MM.1S (cell line): ENCODE results near the gene MECP2.

Experiments
- DNase-seq: peaks from one replicate; pipeline ENCODE4 v3.0.0-alpha.2; 2015
- H2AFZ ChIP-seq: fragments of 300-600 bp; sonication (generic); 2 replicates; pipeline ENCODE4 v1.6.0; 2016; ENCODE audit warnings: antibody characterized with exemption, low read length
- H3F3A ChIP-seq: fragments of 300-600 bp; sonication (generic); 2 replicates; pipeline ENCODE4 v1.6.1; 2016; ENCODE audit warnings: mild to moderate bottlenecking, antibody characterized with exemption, low read length, moderate library complexity, mixed read lengths; ENCODE audit not compliant: insufficient read depth
- H3K27ac ChIP-seq: fragments of 300-600 bp; sonication (generic); 2 replicates; pipeline ENCODE4 v1.5.1; 2016; ENCODE audit warnings: mild to moderate bottlenecking, low read length
- H3K27me3 ChIP-seq: fragments of 300-600 bp; sonication (generic); replicated peaks from 2 replicates; pipeline ENCODE4 v1.6.0; 2016; ENCODE audit warnings: low read length; ENCODE audit not compliant: insufficient read depth
- H3K36me3 ChIP-seq: fragments of 300-600 bp; sonication (generic); replicated peaks from 2 replicates; pipeline ENCODE4 v1.6.1; 2016; ENCODE audit warnings: mild to moderate bottlenecking, low read length, mixed read lengths; ENCODE audit not compliant: insufficient read depth
- H3K4me1 ChIP-seq: fragments of 300-600 bp; sonication (generic); 2 replicates; pipeline ENCODE4 v1.6.1; 2016; ENCODE audit warnings: low read length, mixed read lengths
- H3K4me2 ChIP-seq: fragments of 300-600 bp; sonication (generic); 2 replicates; pipeline ENCODE4 v1.6.0; 2016; ENCODE audit warnings: low read depth, low read length
- H3K4me3 ChIP-seq: fragments of 300-600 bp; sonication (generic); 2 replicates; pipeline ENCODE4 v1.5.1; 2016; ENCODE audit warnings: low read length, mixed read lengths
- H3K79me2 ChIP-seq: fragments of 300-600 bp; sonication (generic); 2 replicates; pipeline ENCODE4 v1.6.1; 2016; ENCODE audit warnings: mixed run types, low read length, mixed read lengths
- H3K9ac ChIP-seq: fragments of 300-600 bp; sonication (generic); 2 replicates; pipeline ENCODE4 v1.6.1; 2016; ENCODE audit warnings: low read length, mixed read lengths
- H3K9me2 ChIP-seq: fragments of 300-600 bp; sonication (generic); replicated peaks from 2 replicates; pipeline ENCODE4 v1.6.1; 2016; ENCODE audit warnings: mild to moderate bottlenecking, low read length, mixed read lengths; ENCODE audit not compliant: insufficient read depth
- H3K9me3 ChIP-seq: fragments of 300-600 bp; sonication (generic); replicated peaks from 2 replicates; pipeline ENCODE4 v1.6.1; 2016; ENCODE audit warnings: mild to moderate bottlenecking, low read length, mixed read lengths; ENCODE audit not compliant: insufficient read depth
- H4K20me1 ChIP-seq: fragments of 300-600 bp; sonication (generic); 2 replicates; pipeline ENCODE4 v1.6.1; 2016; ENCODE audit warnings: mild to moderate bottlenecking, low read length, moderate library complexity, mixed read lengths; ENCODE audit not compliant: insufficient read depth
- EZH2 ChIP-seq: fragments of 300-600 bp; sonication (generic); optimal IDR thresholded peaks from 2 replicates; pipeline ENCODE3; 2017; ENCODE audit warnings: low read depth, mild to moderate bottlenecking, antibody characterized with exemption, low read length, mixed read lengths
- EZH2phosphoT487 ChIP-seq: fragments of 300-600 bp; sonication (generic); IDR thresholded peaks from 2 replicates; pipeline ENCODE4 v1.6.1; 2018; ENCODE audit warnings: antibody characterized with exemption, low read length
- TF ChIP-seq, protein P1 (sequence below): fragments of 300-600 bp; sonication (generic); IDR thresholded peaks from 2 replicates; pipeline ENCODE4 v1.5.1; 2016; ENCODE audit warnings: antibody characterized with exemption, low read length, mixed read lengths

Gene MECP2

DNA sequence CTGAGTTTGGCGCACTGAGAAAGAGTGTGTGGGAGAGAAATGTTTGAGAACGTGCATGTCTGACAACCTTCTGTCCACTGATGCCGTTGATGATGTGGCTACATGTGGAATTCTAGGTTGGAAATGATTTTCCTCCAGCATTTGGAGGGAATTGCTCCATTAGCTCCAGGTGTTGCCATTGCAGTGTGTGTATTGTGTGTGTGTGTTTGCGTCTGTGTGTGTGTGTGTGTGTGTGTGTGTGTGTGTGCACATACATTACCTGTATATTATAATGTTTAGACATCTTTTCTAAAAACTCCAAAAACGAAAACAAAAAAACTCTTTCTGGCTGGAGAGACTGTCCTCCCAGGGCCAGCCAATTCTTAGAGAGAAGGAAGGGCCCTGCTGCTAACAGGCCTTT is 18.2 kb upstream of the MECP2 start:
- Histone ChIP-seq H3K9ac (no peak overlapping the region), H3K9me2 (no peaks in the 10 kb centered on the region), H3K27me3 (no peaks in the 10 kb centered on the region), H3K4me3 (no peak overlapping the region), H3F3A (no peaks in the 10 kb centered on the region), H2AFZ (no peak overlapping the region), H3K9me3 (no peaks in the 10 kb centered on the region), H3K4me2 (no peak overlapping the region), H3K27ac (no peak overlapping the region), H3K79me2 (no peaks in the 10 kb centered on the region), H4K20me1 (no peaks in the 10 kb centered on the region), H3K4me1 (no peaks in the 10 kb centered on the region), H3K36me3 (no peaks in the 10 kb centered on the region)
- no peak for TF ChIP-seq EZH2phosphoT487
- TF ChIP-seq, protein P1, sequence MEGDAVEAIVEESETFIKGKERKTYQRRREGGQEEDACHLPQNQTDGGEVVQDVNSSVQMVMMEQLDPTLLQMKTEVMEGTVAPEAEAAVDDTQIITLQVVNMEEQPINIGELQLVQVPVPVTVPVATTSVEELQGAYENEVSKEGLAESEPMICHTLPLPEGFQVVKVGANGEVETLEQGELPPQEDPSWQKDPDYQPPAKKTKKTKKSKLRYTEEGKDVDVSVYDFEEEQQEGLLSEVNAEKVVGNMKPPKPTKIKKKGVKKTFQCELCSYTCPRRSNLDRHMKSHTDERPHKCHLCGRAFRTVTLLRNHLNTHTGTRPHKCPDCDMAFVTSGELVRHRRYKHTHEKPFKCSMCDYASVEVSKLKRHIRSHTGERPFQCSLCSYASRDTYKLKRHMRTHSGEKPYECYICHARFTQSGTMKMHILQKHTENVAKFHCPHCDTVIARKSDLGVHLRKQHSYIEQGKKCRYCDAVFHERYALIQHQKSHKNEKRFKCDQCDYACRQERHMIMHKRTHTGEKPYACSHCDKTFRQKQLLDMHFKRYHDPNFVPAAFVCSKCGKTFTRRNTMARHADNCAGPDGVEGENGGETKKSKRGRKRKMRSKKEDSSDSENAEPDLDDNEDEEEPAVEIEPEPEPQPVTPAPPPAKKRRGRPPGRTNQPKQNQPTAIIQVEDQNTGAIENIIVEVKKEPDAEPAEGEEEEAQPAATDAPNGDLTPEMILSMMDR: no peak
- TF ChIP-seq EZH2: no peak
- no peak for DNase-seq

DNA sequence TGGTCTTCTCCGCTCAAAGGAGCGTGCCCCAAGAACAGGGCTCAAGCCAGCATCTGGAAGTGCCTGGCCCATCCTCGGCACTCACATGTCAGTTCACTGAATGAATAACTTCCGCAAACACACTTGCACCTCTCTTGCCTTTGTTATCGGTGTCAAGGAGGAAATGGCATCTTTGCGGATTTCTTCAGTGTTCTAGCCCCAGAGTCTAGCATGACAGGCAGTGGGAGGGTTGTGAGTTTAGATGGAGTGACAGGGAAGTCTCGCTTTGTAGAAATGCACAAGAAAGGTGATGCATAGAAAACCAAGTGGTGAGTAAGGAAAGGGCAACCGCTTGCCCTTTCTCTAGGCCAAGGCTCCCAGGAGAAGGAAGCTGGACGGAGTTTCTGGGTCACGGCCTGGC is 17.6 kb upstream of the MECP2 start:
- no peak overlapping the region for H3K27ac ChIP-seq
- no peaks in the 10 kb centered on the region for H3K4me1 ChIP-seq
- H4K20me1 ChIP-seq: no peaks in the 10 kb centered on the region
- no peaks in the 10 kb centered on the region for H3K36me3 ChIP-seq
- no peaks in the 10 kb centered on the region for H3F3A ChIP-seq
- no peak for DNase-seq
- no peaks in the 10 kb centered on the region for H3K27me3 ChIP-seq
- TF ChIP-seq, protein P1: no peak
- TF ChIP-seq EZH2 (no peak), EZH2phosphoT487 (no peak)
- H3K4me3 ChIP-seq: no peak overlapping the region
- no peaks in the 10 kb centered on the region for H3K9me2 ChIP-seq
- no peaks in the 10 kb centered on the region for H3K79me2 ChIP-seq
- H3K9ac ChIP-seq: no peak overlapping the region
- no peak overlapping the region for H3K4me2 ChIP-seq
- no peaks in the 10 kb centered on the region for H3K9me3 ChIP-seq
- H2AFZ ChIP-seq: no peak overlapping the region

DNA sequence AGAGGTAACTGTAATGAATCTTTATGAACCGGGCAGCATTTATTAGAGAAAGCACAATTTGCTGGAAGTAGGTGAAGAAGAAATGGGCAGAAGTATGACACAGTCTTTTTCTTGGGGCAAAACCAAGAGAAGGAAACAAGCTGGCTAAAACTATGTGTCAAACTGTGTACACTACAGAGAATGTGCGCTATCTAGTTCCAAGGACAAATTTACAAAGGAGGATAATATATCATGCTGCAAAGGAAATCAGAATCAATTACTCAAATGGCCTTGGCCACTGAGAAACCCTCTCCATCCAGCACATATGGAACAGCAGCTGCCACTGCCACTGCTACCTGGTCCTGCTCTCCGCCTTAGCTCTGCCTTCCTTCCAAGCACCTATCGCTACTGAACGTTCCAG is 17.1 kb upstream of the MECP2 start:
- Histone ChIP-seq H3K79me2 (no peaks in the 10 kb centered on the region), H3K9ac (no peak overlapping the region), H3K4me2 (no peak overlapping the region), H3K27me3 (no peaks in the 10 kb centered on the region), H3K27ac (no peak overlapping the region), H3K4me3 (no peak overlapping the region), H3K36me3 (no peaks in the 10 kb centered on the region), H3K9me3 (no peaks in the 10 kb centered on the region), H4K20me1 (no peaks in the 10 kb centered on the region), H3K9me2 (no peaks in the 10 kb centered on the region), H2AFZ (no peak overlapping the region), H3F3A (no peaks in the 10 kb centered on the region), H3K4me1 (no peaks in the 10 kb centered on the region)
- no peak for DNase-seq
- TF ChIP-seq EZH2phosphoT487 (no peak), EZH2 (no peak)
- TF ChIP-seq, protein P1: no peak

DNA sequence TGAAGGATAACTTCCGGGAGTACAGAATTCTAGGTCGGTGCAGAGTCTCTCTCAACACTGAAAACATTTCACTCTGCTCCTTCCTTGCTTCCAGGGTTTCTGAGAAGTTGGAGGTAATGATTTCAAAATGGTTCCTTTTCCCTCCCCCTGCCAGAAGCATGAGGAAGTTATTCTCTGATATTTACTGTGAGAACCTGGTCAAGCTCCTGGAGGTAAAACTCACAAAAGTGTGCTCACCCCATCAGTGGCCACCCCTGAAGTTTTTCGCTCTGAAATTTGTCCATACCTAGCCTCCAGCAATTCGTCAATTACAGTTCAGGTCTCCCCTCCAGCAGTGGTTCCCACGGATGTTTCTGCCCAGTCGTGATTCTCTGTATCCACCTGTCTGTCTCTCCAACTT is 16.2 kb upstream of the MECP2 start:
- H3K4me3 ChIP-seq: no peak overlapping the region
- H3K36me3 ChIP-seq: no peaks in the 10 kb centered on the region
- no peaks in the 10 kb centered on the region for H3K79me2 ChIP-seq
- no peak for TF ChIP-seq EZH2phosphoT487
- TF ChIP-seq, protein P1: no peak
- no peak for TF ChIP-seq EZH2
- H3K9me3 ChIP-seq: no peaks in the 10 kb centered on the region
- no peak overlapping the region for H3K9ac ChIP-seq
- H3K9me2 ChIP-seq: no peaks in the 10 kb centered on the region
- H3K4me2 ChIP-seq: no peak overlapping the region
- H2AFZ ChIP-seq: no peak overlapping the region
- no peak for DNase-seq
- no peaks in the 10 kb centered on the region for H3K4me1 ChIP-seq
- no peaks in the 10 kb centered on the region for H4K20me1 ChIP-seq
- H3K27ac ChIP-seq: no peak overlapping the region
- no peaks in the 10 kb centered on the region for H3F3A ChIP-seq
- H3K27me3 ChIP-seq: no peaks in the 10 kb centered on the region
